H9 (cell line): ENCODE measurements around the gene PROSER3. TPM values are rescaled to one million over a fixed set of nuclear protein-coding genes. Genes with fewer than 3 reads are reported as not detected.
A peak's percentile ranks its signal among the peaks of the same experiment; 100 is the strongest.

Source experiments
- DNase-seq: peaks from one replicate; pipeline ENCODE4 v3.0.0-alpha.2; 2017
- H2AFZ ChIP-seq: one replicate; pipeline ENCODE4 v1.6.1; 2013; ENCODE audit warnings: mild to moderate bottlenecking, low read length, control low read depth, moderate library complexity
- H2AK5ac ChIP-seq: 2 replicates; pipeline ENCODE4 v1.6.1; 2013; ENCODE audit warnings: low read length, control low read depth, mixed read lengths; ENCODE audit not compliant: insufficient read length
- H2BK120ac ChIP-seq: one replicate; pipeline ENCODE4 v1.6.1; 2013; ENCODE audit warnings: low read depth, mild to moderate bottlenecking, low read length, control low read depth, inconsistent platforms; ENCODE audit not compliant: poor library complexity, severe bottlenecking
- H2BK12ac ChIP-seq: 2 replicates; pipeline ENCODE4 v1.6.1; 2013; ENCODE audit warnings: low read length, control low read depth, mixed read lengths, low read depth; ENCODE audit not compliant: insufficient read length
- H2BK15ac ChIP-seq: 2 replicates; pipeline ENCODE4 v1.6.1; 2013; ENCODE audit warnings: low read depth, low read length, control low read depth
- H2BK20ac ChIP-seq: one replicate; pipeline ENCODE4 v1.6.1; 2013; ENCODE audit warnings: low read depth, mild to moderate bottlenecking, low read length, control low read depth, inconsistent platforms; ENCODE audit not compliant: poor library complexity, severe bottlenecking
- H2BK5ac ChIP-seq: 2 replicates; pipeline ENCODE4 v1.6.1; 2013; ENCODE audit warnings: low read length, control low read depth, mixed read lengths; ENCODE audit not compliant: insufficient read length
- H3K14ac ChIP-seq: 2 replicates; pipeline ENCODE4 v1.6.1; 2013; ENCODE audit warnings: low read length, control low read depth; ENCODE audit not compliant: insufficient read depth
- H3K18ac ChIP-seq: 2 replicates; pipeline ENCODE4 v1.6.1; 2013; ENCODE audit warnings: low read depth, mild to moderate bottlenecking, mixed read lengths, low read length, control low read depth; ENCODE audit not compliant: insufficient read length
- H3K23ac ChIP-seq: 2 replicates; pipeline ENCODE4 v1.6.1; 2013; ENCODE audit warnings: low read length, control low read depth, mixed read lengths, low read depth; ENCODE audit not compliant: insufficient read length
- H3K23me2 ChIP-seq: 2 replicates; pipeline ENCODE4 v1.6.1; 2013; ENCODE audit warnings: low read depth, mild to moderate bottlenecking, mixed read lengths, low read length, control low read depth; ENCODE audit not compliant: insufficient read length, poor library complexity, severe bottlenecking
- H3K27ac ChIP-seq: 2 replicates; pipeline ENCODE4 v1.5.1; 2013; ENCODE audit warnings: low read length, control low read depth, mixed read lengths, low read depth; ENCODE audit not compliant: insufficient read length
- H3K27me3 ChIP-seq: 2 replicates; pipeline ENCODE4 v1.6.1; 2013; ENCODE audit warnings: low read length, control low read depth, inconsistent platforms; ENCODE audit not compliant: insufficient read depth
- H3K4ac ChIP-seq: 2 replicates; pipeline ENCODE4 v1.6.1; 2013; ENCODE audit warnings: low read depth, mild to moderate bottlenecking, control low read depth, inconsistent platforms, low read length, moderate library complexity
- H3K4me1 ChIP-seq: 2 replicates; pipeline ENCODE4 v1.6.1; 2013; ENCODE audit warnings: low read length, control low read depth, inconsistent platforms; ENCODE audit not compliant: insufficient read depth
- H3K4me2 ChIP-seq: 2 replicates; pipeline ENCODE4 v1.6.1; 2013; ENCODE audit warnings: low read length, control low read depth, mixed read lengths; ENCODE audit not compliant: insufficient read length, insufficient read depth
- H3K56ac ChIP-seq: 2 replicates; pipeline ENCODE4 v1.6.1; 2013; ENCODE audit warnings: low read depth, mild to moderate bottlenecking, mixed read lengths, low read length, control low read depth; ENCODE audit not compliant: insufficient read length
- H3K79me1 ChIP-seq: 2 replicates; pipeline ENCODE4 v1.6.1; 2013; ENCODE audit warnings: low read depth, mild to moderate bottlenecking, moderate library complexity, low read length, control low read depth, inconsistent platforms; ENCODE audit not compliant: insufficient read depth, poor library complexity, severe bottlenecking
- H3K79me2 ChIP-seq: 2 replicates; pipeline ENCODE4 v1.6.1; 2013; ENCODE audit warnings: low read length, control low read depth, inconsistent platforms; ENCODE audit not compliant: insufficient read depth
- H3K9ac ChIP-seq: 2 replicates; pipeline ENCODE4 v1.6.1; 2013; ENCODE audit warnings: low read length, control low read depth, mixed read lengths; ENCODE audit not compliant: insufficient read length; ENCODE audit errors: extremely low read depth
- H3K9me3 ChIP-seq: one replicate; pipeline ENCODE4 v1.6.1; 2013; ENCODE audit warnings: low read depth, low read length, inconsistent platforms; ENCODE audit not compliant: control insufficient read depth
- H3T11ph ChIP-seq: one replicate; pipeline ENCODE4 v1.6.1; 2013; ENCODE audit warnings: mild to moderate bottlenecking, low read length, control low read depth, inconsistent platforms
- H4K20me1 ChIP-seq: one replicate; pipeline ENCODE4 v1.6.1; 2013; ENCODE audit not compliant: control insufficient read depth, insufficient read length, insufficient read depth
- H4K5ac ChIP-seq: 2 replicates; pipeline ENCODE4 v1.6.1; 2013; ENCODE audit warnings: low read depth, mild to moderate bottlenecking, mixed read lengths, low read length, control low read depth; ENCODE audit not compliant: insufficient read length
- H4K8ac ChIP-seq: replicated peaks from 2 replicates; pipeline ENCODE4 v1.6.1; 2013; ENCODE audit warnings: low read length, control low read depth, mixed read lengths, low read depth; ENCODE audit not compliant: insufficient read length
- H4K91ac ChIP-seq: 2 replicates; pipeline ENCODE4 v1.6.1; 2013; ENCODE audit warnings: low read depth, mild to moderate bottlenecking, moderate library complexity, mixed read lengths, low read length, control low read depth; ENCODE audit not compliant: insufficient read length
- H3K27ac Mint-ChIP-seq, 3 experiments: 2 replicates in 2 of 3; 3 replicates in 1 of 3; pipeline ENCODE4 v1.8.0; 2020 to 2021; ENCODE audit warnings: mixed read lengths in 3 of 3, mild to moderate bottlenecking in 1 of 3, moderate library complexity in 1 of 3
- H3K27me3 Mint-ChIP-seq: 2 replicates; pipeline ENCODE4 v1.8.0; 2021; ENCODE audit warnings: low read depth, mild to moderate bottlenecking, moderate library complexity, mixed read lengths
- H3K36me3 Mint-ChIP-seq, 3 experiments: 2 replicates in 2 of 3; 3 replicates in 1 of 3; pipeline ENCODE4 v1.8.0; 2020 to 2021; ENCODE audit warnings: low read depth in 3 of 3, mixed read lengths in 3 of 3; ENCODE audit not compliant: insufficient read depth in 1 of 3
- H3K4me1 Mint-ChIP-seq, 2 experiments: 2 replicates each; pipeline ENCODE4 v1.8.0; 2020; ENCODE audit warnings: mixed read lengths in 2 of 2
- H3K4me3 Mint-ChIP-seq, 2 experiments: 2 replicates in 1 of 2; 3 replicates in 1 of 2; pipeline ENCODE4 v1.8.0; 2020 to 2021; ENCODE audit warnings: mild to moderate bottlenecking in 2 of 2, mixed read lengths in 2 of 2, moderate library complexity in 1 of 2
- H3K9me3 Mint-ChIP-seq, 2 experiments: 2 replicates in 1 of 2; 3 replicates in 1 of 2; pipeline ENCODE4 v1.8.0; 2020; ENCODE audit warnings: mild to moderate bottlenecking in 2 of 2, mixed read lengths in 2 of 2, moderate library complexity in 1 of 2
- CTCF ChIP-seq: fragments of 200-600 bp; sonication (generic); conservative IDR thresholded peaks from 3 replicates; pipeline ENCODE4 v1.8.0; 2021; ENCODE audit warnings: antibody characterized with exemption, mild to moderate bottlenecking
- WGBS: extraction: QIAGEN DNeasy Blood & Tissue Kit; methylation state at CpG from one replicate; pipeline ENCODE4 v1.1.7; 2013; ENCODE audit warnings: missing lambda C conversion rate, low lambda C conversion rate, mixed read lengths; ENCODE audit not compliant: insufficient read length; ENCODE audit errors: extremely low coverage; 5-methylcytosine and 5-hydroxymethylcytosine counted together
- total RNA-seq: library from RNA; stranded (reverse); gene quantifications from 2 replicates; pipeline ENCODE4 v1.2.1, GENCODE V29; 2021

The PROSER3 gene
- total RNA-seq, 1 experiment from 2014 or later, result 29.1 TPM

GRCh38 chr19:35783469-35784434 lies 25.8 kb downstream of the PROSER3 start:
- H3K27me3 ChIP-seq, result no peaks in the 10 kb centered on the region
- Mint-ChIP-seq H3K4me3 (peak overlapping the region; percentile 60 to 61), H3K4me1 (peaks cover 23 to 40% of the 10 kb centered on the region in 2 experiments), H3K27me3 (peaks cover 1% of the 10 kb centered on the region; the same call in 1 of the 2 replicates), H3K36me3 (peaks cover 0 to 8% (median 2%) of the 10 kb centered on the region in 3 experiments; a peak in 2 of 7 replicates), H3K27ac (no peak overlapping the region; a peak in 2 of 7 replicates), H3K9me3 (no peaks in the 10 kb centered on the region; a peak in 1 of 5 replicates)
- H3K79me1 ChIP-seq, result no peaks in the 10 kb centered on the region
- TF ChIP-seq CTCF, result peak; percentile 50
- no peak overlapping the region for H2AK5ac ChIP-seq
- no peak overlapping the region for H2BK5ac ChIP-seq
- no CpG with 5 or more reads among the region's 28 CpGs for WGBS
- no peak overlapping the region for H3K23ac ChIP-seq
- H3K9ac ChIP-seq, result no peak overlapping the region
- H3K14ac ChIP-seq, result no peak overlapping the region
- no peak overlapping the region for H4K5ac ChIP-seq
- no peak overlapping the region for H3K18ac ChIP-seq
- no peaks in the 10 kb centered on the region for H3K9me3 ChIP-seq
- no peak overlapping the region for H3K27ac ChIP-seq
- H3T11ph ChIP-seq, result no peak overlapping the region
- no peak overlapping the region for H3K56ac ChIP-seq
- no peak overlapping the region for H2AFZ ChIP-seq
- DNase-seq, result peak; percentile 76
- H4K20me1 ChIP-seq, result no peaks in the 10 kb centered on the region
- H2BK120ac ChIP-seq, result no peak overlapping the region
- no peak overlapping the region for H3K4ac ChIP-seq
- H3K4me2 ChIP-seq, result peak overlapping the region; percentile 46
- peaks cover 7% of the 10 kb centered on the region for H3K23me2 ChIP-seq
- H2BK12ac ChIP-seq, result no peak overlapping the region
- H2BK20ac ChIP-seq, result no peak overlapping the region
- H4K91ac ChIP-seq, result no peak overlapping the region
- no peak overlapping the region for H2BK15ac ChIP-seq
- H3K79me2 ChIP-seq, result no peaks in the 10 kb centered on the region
- no peak overlapping the region for H4K8ac ChIP-seq
- no peaks in the 10 kb centered on the region for H3K4me1 ChIP-seq
